ENCODE data around the gene PARD3B.

PARD3B gene

DNA sequence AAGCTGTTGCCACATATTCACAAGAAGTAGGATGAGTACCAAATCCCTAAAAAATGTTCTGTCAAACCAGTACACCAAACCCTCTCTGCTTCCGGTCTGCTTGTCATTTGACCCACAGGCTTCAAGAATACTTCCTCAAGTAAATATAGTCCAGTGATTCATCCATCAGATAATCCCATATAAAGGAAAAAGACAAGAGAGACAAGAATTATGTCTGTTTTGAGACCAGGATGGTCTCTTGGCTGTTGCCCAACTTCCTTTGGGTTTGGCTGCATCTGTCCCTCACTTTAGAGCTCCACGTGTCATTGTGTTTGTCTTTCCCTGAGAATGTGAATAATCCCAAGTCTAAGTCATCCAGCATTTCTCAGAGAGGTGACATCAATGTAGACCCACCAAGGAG lies 1045.5 kb downstream of the PARD3B start:
- DNase-seq: no peak

DNA sequence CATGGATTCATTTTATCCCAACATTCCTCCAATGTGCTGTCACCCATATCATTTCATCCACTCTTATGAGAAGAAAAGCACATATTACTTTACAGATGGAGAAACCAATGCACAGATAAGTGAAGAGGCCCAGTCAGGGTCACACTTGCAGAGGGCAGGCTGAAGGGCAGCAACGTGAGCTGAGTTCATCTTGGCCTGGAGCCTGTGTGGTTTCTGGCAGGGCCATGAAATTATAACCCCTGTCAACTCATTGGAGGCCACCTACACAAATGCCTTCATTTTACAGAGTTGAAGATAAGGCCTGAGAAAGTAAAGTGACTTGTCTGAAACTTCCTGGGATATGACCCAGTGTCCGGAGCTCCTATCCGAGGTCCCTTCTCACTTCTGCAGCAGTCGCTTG lies 1048.6 kb downstream of the PARD3B start:
- no peak for DNase-seq

DNA sequence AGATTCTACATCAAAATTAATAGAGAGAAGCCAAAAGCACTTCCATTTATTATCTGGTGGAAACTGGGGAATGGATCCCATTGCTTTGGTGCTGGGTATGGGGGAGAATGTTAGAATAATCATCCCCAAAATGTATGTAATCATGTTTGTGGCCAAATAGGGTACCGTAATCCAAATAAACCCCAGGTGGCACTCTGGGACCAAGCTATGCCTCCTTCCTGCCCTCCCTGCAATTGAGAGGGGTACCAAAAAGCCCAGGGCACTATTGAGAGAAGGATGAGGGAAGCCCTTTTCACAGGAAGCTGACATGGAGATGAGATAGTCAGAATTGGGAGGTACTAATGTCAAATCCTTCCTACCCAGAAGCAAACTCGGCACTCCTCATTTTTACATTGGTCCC lies 1051.3 kb downstream of the PARD3B start:
- DNase-seq: no peak

DNA sequence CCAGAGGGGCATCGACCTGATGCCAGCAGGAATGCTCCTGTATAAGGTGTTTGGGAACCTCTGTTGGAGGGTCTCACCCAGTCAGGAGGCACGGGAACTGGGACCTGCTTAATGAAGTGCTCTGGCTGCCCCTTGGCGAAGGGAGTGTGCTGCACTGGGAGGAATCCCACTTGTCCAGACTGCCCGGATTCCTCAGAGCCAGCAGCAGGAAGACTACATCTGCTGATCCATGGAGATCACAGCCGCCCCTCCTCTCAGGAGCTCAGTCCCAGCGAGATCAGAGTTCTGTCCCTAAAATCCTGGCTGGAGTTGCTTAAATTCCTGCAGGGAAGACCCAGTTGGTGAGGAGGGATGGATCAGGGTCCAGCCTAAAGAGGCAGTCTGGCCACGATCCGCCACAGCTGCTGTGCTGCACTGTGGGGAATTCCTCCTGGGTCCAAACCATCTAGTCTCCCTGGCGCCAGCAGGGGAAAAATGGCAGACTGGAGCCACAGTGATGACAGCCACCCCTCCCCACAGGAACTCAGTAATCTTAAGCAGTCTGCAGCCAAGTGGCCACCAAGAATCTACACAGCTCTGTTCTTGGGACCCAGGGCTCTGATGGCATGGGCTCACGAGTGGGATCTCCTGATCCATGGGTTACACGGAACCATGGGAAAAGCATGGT lies 1060.5 kb downstream of the PARD3B start:
- DNase-seq: no peak

DNA sequence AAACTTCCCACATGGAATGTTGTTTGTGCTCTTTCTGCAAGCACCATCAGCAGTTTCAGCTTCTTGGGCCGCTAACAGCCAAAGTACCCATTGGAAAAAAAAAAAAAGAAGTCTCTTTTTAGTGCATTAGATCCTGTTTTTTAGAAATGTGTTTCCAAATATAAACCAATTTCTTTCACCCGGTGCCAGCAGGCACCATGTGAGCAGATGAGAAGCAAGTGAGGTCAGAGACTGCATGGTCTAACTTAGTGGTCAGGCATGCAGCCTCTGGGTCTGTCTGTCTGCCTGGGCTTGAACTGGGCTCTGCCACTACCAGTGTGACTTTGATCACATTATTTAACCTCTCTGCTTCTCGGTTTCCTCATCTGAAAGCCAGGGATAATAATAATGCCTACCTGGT lies 1061.9 kb downstream of the PARD3B start:
- no peak for DNase-seq

DNA sequence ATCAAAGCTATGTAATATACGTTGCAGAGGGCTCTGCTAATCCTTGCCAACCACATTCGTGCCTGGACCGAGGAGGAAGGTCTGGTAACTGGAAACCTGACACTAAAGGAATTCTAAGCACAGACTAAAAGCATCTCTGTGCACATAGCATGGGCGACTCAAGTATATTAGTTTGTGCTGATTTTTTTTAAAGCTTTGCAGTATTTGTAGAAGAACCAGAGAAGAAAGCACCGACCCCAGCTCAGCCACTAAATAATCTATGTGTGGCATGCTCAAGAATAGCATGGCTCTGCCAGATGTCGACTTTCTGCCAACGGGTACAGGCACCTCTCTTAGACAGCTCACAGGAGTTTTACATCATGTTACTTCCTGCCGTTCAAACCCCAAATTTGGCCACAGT lies 1063.8 kb downstream of the PARD3B start:
- DNase-seq: no peak

DNA sequence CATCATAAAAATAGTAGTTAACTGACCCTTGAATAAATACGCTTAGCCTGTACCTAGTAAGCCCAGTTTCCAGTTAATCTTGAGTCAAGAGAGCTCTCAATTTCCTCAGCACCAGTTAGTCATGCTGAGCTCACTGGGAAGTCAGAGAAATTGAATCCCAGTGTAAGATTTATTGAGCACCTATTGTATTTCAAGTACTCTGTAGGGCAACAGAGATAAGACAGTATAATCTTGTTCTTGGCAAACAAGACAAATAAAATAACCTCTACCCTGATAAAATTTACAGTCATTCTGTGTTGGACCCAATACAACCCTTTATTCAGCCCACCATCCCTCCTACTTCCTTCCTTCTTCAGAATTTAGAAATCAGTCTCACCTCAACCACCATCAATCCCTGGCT lies 1065.2 kb downstream of the PARD3B start:
- no peak for DNase-seq

DNA sequence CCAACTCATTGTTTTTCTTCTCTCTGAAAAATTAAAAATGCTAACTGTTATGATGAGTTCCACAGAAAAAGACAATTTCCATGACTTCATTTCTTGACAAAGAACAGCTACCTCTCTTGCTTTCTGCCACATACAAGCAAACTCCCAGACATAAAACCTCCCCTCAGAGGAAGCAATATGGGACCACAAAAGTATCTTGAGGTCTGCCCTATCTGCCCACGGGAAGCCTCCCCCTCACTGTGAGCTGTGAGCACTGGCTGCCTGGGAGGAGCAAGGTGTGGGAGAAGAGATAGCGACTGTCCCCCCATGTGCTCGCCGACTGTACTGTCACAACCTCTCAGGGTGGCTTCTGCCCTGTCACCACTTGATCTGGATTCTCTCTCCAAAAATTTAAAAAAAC lies 1067.4 kb downstream of the PARD3B start:
- DNase-seq: no peak

DNA sequence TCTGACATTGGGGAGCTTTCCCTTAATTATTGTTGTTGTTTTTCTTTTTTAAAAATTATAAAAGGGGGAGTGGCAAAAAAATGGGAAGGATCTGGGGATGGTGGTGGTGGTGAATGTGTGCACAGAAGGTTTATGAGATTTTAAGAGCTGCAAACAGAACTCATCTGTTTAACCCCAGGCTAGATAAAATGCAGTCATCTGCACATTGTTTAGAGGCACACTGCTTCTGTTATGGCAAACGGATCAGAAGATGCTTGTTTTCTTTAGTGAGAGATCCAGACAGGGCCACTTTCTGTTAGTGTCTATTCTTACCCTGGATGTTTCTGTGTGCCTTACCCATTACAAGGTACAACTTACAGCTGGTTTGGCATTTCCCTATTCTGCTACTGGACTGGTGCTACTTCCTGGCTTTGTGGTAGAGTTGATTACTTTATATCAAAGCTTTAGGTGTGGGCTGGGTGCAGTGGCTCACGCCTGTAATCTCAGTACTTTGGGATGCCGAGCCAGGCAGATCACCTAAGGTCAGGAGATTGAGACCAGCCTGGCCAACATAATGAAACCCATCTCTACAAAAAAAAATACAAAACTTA lies 1068.8 kb downstream of the PARD3B start:
- no peak for DNase-seq

DNA sequence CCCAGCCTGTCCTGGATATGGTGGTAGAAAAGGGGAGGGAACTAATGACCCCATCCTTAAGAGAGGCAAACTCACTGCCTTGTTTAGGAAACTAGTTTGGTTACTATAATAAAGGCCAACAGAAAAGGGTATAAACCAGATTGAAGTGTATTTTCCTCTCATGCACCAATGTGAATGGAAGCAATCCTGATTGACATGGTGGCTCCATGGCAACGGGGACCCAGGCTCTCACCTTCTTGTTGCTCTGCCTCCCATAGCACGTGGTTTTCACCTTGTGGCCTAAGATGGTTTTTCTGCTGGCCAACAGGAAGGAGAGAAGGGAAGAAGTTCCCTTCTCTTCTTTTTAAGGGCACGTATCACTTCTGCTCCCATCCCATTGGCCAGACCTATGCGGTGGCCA lies 1069.7 kb downstream of the PARD3B start:
- no peak for DNase-seq

DNA sequence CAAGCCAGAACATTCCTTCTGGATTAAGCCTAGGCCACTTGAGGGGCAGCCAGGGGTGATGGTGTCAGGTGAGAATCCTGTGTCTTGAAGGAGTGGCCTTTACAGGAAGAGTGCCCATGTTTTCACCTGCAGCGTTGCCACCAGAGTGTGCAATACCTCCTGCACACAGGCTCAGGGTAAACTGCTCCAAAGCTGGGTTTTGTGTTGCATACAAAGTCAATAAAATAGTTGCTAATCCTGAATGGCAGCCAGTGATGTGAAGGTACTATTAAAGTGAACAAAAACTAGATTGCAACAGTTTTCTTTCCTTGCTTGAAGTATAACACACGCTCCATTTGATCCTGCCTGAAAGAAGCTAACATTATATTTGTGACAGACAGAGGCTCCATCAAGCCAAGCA lies 1072.6 kb downstream of the PARD3B start:
- no peak for DNase-seq

DNA sequence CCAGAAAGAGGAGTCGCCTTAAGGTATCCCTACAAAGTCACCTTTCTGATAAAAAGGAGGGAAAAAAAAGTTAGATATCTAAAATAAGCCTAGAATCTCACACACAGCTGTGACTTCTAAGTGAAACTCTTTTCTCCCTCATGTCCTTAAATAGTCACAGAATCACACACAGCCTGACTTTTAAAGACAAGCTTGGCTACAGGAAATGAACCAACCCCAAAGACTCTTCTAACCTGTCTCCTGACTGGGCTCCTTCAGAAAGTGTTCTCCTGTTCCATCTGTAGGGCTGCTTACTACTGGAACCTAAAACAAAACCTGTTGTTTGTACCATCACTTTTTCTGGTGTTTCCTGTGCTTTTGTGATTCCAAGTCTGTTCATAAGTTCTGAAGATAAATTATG lies 1074.3 kb downstream of the PARD3B start:
- DNase-seq: no peak

DNA sequence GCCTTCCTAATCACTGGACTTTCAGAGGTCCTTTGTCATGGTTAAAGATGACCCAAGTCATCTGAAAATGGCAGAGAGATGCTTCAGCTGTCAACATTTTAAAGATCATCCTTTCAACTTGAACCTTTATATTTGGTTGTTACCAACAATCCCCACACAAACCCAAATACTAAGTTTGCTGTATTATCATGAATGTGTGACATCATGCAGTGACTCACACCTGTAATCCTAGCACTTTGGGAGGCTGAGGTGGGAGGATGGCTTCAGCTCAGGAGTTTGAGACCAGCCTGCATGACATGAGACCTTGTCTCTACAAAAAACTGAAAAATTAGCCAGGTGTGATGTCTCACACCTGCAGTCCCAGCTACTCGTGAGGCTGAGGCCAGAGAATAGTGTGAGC lies 1081.8 kb downstream of the PARD3B start:
- DNase-seq: no peak

DNA sequence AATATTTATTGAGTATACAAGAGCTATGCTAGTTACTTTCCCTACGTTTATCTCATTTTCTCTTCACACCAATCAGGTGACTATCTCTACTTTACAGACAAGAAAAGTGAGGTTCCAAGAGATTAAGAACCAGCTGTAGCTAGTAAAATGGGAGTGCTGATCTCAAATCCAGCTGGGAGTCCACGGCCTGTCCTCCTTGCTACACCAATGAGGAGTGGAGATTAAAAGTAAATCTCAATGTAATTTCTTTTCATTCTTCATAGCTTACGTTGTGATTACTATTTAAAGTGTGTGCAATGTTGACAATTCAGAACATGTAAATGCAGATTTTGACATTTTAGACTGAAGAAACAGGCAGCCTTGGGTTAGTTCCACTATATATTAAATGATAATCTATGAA lies 1083.1 kb downstream of the PARD3B start:
- DNase-seq: no peak

DNA sequence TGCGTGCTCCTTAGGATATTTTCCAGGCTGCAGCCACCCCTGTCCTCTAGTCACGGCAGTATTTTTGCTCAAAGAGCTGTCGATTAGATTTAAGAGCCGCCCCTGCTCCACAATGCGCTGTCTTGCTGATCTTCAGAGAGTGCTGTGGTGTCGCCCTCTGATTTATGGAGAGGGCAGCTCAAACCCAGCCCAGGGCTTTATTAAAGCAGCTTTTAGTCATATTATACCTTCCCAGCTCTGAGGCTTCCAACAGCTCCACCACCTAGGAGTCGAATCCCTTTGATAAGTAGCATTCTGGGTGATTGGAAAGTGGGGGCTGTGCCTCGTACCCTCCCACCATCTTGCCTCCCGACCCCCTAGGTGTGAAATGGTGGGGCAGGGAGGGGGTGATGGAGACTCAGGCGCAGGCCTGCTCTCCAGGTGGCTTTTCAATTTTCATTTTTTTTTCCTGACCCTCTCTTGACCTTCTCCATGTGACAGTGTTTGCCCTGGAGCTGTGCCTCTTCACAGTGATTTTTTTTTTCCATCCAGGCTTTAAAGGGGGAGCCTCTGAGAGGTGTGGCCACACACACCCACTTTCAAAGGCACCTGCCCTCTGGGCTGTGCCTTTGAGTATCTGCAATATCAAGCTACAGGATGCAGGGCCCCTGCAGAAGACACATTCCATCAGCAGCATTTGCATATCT lies 1084.0 kb downstream of the PARD3B start:
- DNase-seq: no peak

DNA sequence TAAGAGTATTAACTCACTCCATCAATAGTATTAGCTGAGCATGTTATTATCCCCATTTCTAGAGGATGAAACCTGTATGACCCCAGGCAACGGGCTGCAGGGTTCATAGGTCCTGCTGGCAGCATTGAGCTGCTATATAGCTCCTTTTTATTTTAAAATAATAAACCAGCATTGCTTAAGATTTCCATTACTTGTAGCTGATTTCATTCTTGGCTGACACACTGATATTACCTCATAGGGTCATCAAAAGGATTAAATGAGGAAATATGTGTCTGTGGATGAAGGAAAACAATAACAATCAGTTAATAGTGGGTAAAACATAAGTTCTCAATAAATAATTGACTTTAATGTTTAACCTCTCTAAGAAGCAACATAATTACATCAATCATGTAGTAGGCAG lies 1088.7 kb downstream of the PARD3B start:
- DNase-seq: no peak

DNA sequence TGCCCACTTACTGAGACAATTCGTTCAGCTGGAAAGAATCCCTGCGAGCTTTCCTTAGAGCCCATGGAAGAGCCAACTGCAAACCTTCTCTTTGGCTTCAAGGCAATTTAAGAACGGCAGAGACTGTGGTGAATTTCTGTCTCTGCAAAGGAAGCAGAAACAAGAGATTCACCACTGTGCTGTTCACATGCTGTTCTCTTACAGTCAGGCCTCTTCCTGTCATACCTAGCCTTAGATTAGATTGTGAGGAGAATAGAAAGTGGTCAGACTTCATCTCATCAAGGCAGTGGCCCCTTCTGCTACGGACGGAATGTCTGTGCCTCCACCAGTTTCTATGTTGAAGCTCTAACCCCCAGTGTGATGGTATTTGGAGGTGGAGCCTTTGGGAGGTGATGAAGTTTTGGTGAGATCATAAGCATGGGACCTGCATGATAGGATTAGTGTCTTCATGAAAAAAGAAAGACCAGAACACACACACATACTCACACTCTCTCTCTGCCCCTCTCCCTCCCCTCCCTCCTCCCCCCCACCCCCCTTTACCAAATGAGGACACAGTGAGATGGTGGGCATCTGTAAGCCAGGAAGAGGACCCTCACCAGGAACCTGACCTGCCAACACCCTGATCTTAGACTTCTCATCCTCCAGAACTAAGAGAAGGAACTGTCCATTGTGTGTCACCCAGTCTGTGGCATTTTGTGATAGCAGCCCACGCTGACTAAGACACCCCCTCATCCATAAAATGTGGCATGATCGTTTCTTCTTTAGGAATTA lies 1091.5 kb downstream of the PARD3B start:
- DNase-seq: no peak

DNA sequence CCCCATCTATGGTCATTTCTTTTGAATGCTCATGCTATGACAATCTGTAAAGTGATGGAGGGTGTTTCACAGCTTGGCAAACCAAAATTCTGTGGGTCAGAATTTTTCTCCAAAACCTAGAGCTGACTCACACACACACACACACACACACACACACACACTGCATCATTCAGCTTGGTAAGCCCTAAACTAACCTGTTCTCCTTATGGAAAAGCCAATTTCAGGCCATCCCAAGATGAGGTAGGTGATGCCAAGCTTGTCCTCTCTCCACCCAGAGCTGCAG lies 1092.0 kb downstream of the PARD3B start:
- no peak for DNase-seq

DNA sequence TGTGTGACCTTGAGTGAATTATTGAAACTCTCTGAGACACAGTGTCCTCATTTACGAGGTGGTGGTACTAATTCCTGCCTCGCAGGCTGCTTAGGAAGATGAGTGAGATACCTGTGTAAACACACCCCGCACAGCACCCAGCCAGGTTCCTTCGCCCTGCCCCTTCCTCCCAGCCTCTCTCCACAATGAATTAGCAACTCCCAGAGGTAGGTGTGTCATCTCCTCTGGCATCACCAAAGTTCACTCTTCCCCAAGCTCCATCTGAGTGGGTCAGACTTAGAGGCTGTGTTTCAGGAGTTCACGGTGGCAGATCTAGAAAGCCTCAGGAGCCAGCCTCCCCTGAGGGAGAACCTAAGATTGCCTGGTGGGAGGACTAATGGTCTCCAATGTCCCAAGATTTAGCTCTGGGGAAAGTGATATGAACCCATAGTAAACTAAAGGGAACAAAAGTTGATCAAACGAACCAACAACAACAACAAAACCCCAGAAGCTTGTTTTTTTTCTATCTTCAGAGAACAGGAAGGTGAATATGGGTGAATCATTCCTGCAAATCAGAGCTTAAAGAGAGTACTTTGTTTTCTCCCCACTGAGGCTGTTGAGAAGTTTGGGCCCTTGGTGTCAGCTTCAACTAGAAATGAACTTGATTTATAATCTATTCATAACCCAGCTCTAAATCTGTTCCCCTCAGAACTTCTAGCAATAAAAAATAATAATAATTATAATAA lies 1092.7 kb downstream of the PARD3B start:
- no peak for DNase-seq

DNA sequence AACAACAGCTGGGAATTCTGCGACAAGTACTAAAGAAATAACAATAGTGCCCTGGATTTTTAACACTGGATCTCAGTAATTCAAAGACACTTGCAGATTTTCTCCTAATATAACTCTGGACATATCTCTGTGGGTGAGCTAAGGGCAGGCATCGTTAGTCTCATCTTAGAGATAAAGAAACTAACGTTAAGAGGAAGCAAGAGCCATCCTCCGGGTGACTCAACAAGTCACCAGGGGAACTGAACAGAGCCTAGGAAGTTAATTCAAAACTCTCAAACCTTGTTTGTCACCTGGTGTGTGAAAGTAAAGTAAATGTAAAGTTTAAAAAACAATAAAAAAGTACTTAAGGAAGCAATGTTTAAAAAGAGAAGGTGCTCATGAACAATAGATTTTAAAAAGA lies 1095.4 kb downstream of the PARD3B start:
- DNase-seq: no peak

DNA sequence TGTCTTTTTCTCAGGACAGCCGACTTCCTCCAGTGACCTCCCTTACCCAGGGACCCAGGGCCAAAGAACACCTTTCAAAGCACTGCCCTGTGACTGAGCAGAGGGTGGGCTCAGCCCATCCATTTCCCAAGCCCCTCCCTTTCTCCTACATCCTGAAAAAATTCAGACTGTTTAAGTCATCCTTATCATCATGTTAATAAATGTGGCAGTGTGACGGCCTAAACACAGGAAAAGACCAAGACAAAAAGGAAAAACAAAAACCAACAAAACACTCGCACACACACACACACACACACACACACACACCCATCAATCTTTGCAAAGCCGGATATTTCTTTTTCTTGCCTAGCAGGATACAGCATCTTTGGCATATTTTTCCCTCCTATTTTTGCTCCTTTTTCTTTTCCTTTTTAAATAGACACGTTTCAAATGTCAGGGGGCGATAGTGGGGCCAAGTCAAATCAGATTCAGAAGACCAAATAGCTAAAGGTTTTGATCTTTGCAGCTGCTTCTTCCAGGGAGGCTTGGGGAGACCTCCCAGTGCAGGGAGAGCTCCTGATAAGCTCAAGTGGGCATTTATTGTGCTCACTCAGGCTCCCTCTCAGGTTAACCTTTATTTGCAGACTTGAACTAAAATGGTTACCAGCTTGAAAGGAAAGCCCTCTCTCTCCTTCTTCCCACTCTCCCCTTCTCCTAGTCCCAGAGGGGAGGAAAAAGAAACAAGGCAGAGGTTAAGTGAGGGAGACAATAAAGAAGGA lies 1097.5 kb downstream of the PARD3B start:
- no peak for DNase-seq

DNA sequence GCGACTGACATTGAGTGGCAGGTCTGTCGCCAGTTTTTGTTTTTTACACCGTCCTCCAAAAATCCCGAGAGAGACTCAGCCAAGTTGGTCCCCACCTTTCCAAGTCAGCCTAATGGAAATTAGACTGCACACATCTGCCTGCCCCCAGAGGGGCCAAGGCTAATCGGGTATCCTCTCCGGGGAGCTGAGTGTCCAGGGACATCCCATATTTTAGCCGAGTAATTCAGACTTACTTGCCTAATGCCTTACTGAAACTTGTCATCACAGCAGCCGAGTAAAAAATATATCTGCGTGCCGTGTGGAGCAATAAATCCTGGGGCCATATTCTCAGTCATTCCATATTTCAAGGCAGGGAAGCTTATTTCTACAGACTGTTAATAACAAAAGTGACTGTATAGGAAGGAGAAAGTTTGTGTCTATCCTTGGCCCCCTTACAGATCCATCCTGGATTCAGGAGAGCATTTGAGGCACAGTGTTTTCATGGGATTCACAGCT lies 1098.2 kb downstream of the PARD3B start:
- DNase-seq: no peak

DNA sequence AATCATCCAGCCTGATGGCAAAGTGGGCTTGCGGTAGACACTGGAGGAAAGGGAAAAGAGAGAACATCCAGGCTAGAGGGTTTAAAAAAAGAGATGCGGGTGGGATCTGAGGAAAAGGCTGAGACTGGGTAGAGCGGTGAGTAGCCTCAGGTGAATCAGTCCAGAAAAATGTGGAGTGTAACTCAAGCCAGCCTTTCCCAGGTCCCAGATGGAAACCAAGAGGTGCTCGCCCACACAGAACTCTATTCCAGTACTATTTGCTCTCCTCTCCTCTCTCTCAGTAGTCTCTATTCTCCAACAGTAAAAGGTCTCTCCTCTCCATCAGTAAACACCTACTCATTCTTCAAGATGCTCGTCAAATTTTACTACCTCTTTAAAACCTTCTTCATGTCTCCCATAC lies 1098.7 kb downstream of the PARD3B start:
- DNase-seq: no peak

Measured in NCI-H2107 (cell line).